ENCODE results near the gene IRF4. TPM values are rescaled to one million over a fixed set of nuclear protein-coding genes. Genes with fewer than 3 reads are reported as not detected.

The IRF4 gene
- total RNA-seq, 1 donor from 2014 or later = not detected

- Mint-ChIP-seq H3K27ac (no peak overlapping the region), H3K36me3 (no peaks in the 10 kb centered on the region), H3K4me1 (no peaks in the 10 kb centered on the region), H3K27me3 (ENCODE audit: low read depth) (peaks cover 37% of the 10 kb centered on the region), H3K4me3 (no peak overlapping the region), H3K9me3 (peaks cover 4% of the 10 kb centered on the region)
- no peak for DNase-seq (ENCODE audit: low spot score in 2 of 2, unreplicated experiment in 2 of 2)
- TF ChIP-seq CTCF (IDR thresholded peaks at IDR 0.05; ENCODE audit: unreplicated experiment) = no peak
These were observed 53.2 kb downstream of the IRF4 start for GRCh38 chr6:444653-445275.

GRCh38 chr6:445571-446417, 54.2 kb downstream of the IRF4 start:
- no peak for TF ChIP-seq CTCF (IDR thresholded peaks at IDR 0.05; ENCODE audit: unreplicated experiment)
- no peaks in the 10 kb centered on the region for H3K36me3 Mint-ChIP-seq
- DNase-seq (ENCODE audit: low spot score in 2 of 2, unreplicated experiment in 2 of 2) = no peak
- no peaks in the 10 kb centered on the region for H3K4me1 Mint-ChIP-seq
- no peak overlapping the region for H3K27ac Mint-ChIP-seq
- H3K9me3 Mint-ChIP-seq = peaks cover 10% of the 10 kb centered on the region
- peaks cover 30% of the 10 kb centered on the region for H3K27me3 Mint-ChIP-seq (ENCODE audit: low read depth)
- H3K4me3 Mint-ChIP-seq = no peak overlapping the region

GRCh38 chr6:446418-447366, 55.1 kb downstream of the IRF4 start:
- TF ChIP-seq CTCF (IDR thresholded peaks at IDR 0.05; ENCODE audit: unreplicated experiment) = no peak
- Mint-ChIP-seq H3K27me3 (ENCODE audit: low read depth) (peaks cover 27% of the 10 kb centered on the region), H3K4me3 (no peak overlapping the region), H3K4me1 (no peaks in the 10 kb centered on the region), H3K9me3 (peaks cover 12% of the 10 kb centered on the region), H3K27ac (no peak overlapping the region), H3K36me3 (no peaks in the 10 kb centered on the region)
- DNase-seq (ENCODE audit: low spot score in 2 of 2, unreplicated experiment in 2 of 2) = no peak

- no peak overlapping the region for H3K27ac Mint-ChIP-seq
- peaks cover 12% of the 10 kb centered on the region for H3K9me3 Mint-ChIP-seq
- no peaks in the 10 kb centered on the region for H3K4me1 Mint-ChIP-seq
- H3K4me3 Mint-ChIP-seq = no peak overlapping the region
- TF ChIP-seq CTCF (IDR thresholded peaks at IDR 0.05; ENCODE audit: unreplicated experiment) = no peak
- no peak for DNase-seq (ENCODE audit: low spot score in 2 of 2, unreplicated experiment in 2 of 2)
- no peaks in the 10 kb centered on the region for H3K36me3 Mint-ChIP-seq
- peaks cover 24% of the 10 kb centered on the region for H3K27me3 Mint-ChIP-seq (ENCODE audit: low read depth)
These were observed 56.0 kb downstream of the IRF4 start for GRCh38 chr6:447381-448165.

Data from mesothelial cell of epicardium (in vitro differentiated cells).